Measurements from ENCODE around the gene PNMA8B. TPM values are rescaled to one million over a fixed set of nuclear protein-coding genes. Genes with fewer than 3 reads are reported as not detected.
"Not testable (repeated sequence)": the region's sequence is repeated elsewhere in the genome, so short reads cannot be mapped to it uniquely, and the experiment has no call there.

PNMA8B gene
- polyA plus RNA-seq, 1 donor, result 1.7 TPM

- H3K9me3 ChIP-seq (ENCODE audit: control insufficient read depth, low read depth, low read length), result no peaks in the 10 kb centered on the region
- peaks cover 2% of the 10 kb centered on the region for H3K4me1 ChIP-seq (ENCODE audit: control insufficient read depth, insufficient read depth, low read length)
- no peak overlapping the region for H3K27ac ChIP-seq (ENCODE audit: low read length)
- H3K27me3 ChIP-seq (ENCODE audit: control insufficient read depth, insufficient read depth, low read length), result peaks cover 2% of the 10 kb centered on the region
- whole genome bisulfite sequencing (ENCODE audit: insufficient coverage, low lambda C conversion rate), result 0% methylated on average over 2 of the region's 13 CpGs
- peak; percentile 23 to 37 for DNase-seq
- H3K4me3 ChIP-seq (ENCODE audit: low read length), result no peak overlapping the region
- H3K36me3 ChIP-seq (ENCODE audit: control insufficient read depth, insufficient read depth, low read length), result no peaks in the 10 kb centered on the region
These were observed 34.2 kb upstream of the PNMA8B start for GRCh38 chr19:46529622-46530451.

GRCh38 chr19:46528601-46529590 is 33.2 kb upstream of the PNMA8B start:
- Histone ChIP-seq H3K4me3 (ENCODE audit: low read length) (no peak overlapping the region), H3K9me3 (ENCODE audit: control insufficient read depth, low read depth, low read length) (no peaks in the 10 kb centered on the region), H3K4me1 (ENCODE audit: control insufficient read depth, insufficient read depth, low read length) (peaks cover 2% of the 10 kb centered on the region), H3K36me3 (ENCODE audit: control insufficient read depth, insufficient read depth, low read length) (no peaks in the 10 kb centered on the region), H3K27ac (ENCODE audit: low read length) (no peak overlapping the region), H3K27me3 (ENCODE audit: control insufficient read depth, insufficient read depth, low read length) (peaks cover 2% of the 10 kb centered on the region)
- no peak for DNase-seq
- WGBS (ENCODE audit: insufficient coverage, low lambda C conversion rate), result 38% methylated on average over 3 of the region's 25 CpGs

GRCh38 chr19:46526801-46527200 is 31.1 kb upstream of the PNMA8B start:
- H3K36me3 ChIP-seq (ENCODE audit: control insufficient read depth, insufficient read depth, low read length); DNase-seq; H3K27ac ChIP-seq (ENCODE audit: low read length); H3K4me3 ChIP-seq (ENCODE audit: low read length); H3K4me1 ChIP-seq (ENCODE audit: control insufficient read depth, insufficient read depth, low read length); H3K27me3 ChIP-seq (ENCODE audit: control insufficient read depth, insufficient read depth, low read length); H3K9me3 ChIP-seq (ENCODE audit: control insufficient read depth, low read depth, low read length): not testable (repeated sequence)
- WGBS (ENCODE audit: insufficient coverage, low lambda C conversion rate), result no CpG with 5 or more reads among the region's 18 CpGs

- no peaks in the 10 kb centered on the region for H3K9me3 ChIP-seq (ENCODE audit: control insufficient read depth, low read depth, low read length)
- H3K4me3 ChIP-seq (ENCODE audit: low read length), result no peak overlapping the region
- DNase-seq, result no peak
- H3K36me3 ChIP-seq (ENCODE audit: control insufficient read depth, insufficient read depth, low read length), result no peaks in the 10 kb centered on the region
- 100% methylated on average over 1 of the region's 2 CpGs for WGBS (ENCODE audit: insufficient coverage, low lambda C conversion rate)
- no peak overlapping the region for H3K27ac ChIP-seq (ENCODE audit: low read length)
- H3K27me3 ChIP-seq (ENCODE audit: control insufficient read depth, insufficient read depth, low read length), result no peaks in the 10 kb centered on the region
- peaks cover 1% of the 10 kb centered on the region for H3K4me1 ChIP-seq (ENCODE audit: control insufficient read depth, insufficient read depth, low read length)
These were observed 28.6 kb upstream of the PNMA8B start for GRCh38 chr19:46524308-46524707.

GRCh38 chr19:46522988-46523387 is 27.3 kb upstream of the PNMA8B start:
- WGBS (ENCODE audit: insufficient coverage, low lambda C conversion rate), result no CpG with 5 or more reads among the region's 4 CpGs
- not testable (repeated sequence) for H3K27ac ChIP-seq (ENCODE audit: low read length); DNase-seq; H3K4me3 ChIP-seq (ENCODE audit: low read length); H3K4me1 ChIP-seq (ENCODE audit: control insufficient read depth, insufficient read depth, low read length); H3K36me3 ChIP-seq (ENCODE audit: control insufficient read depth, insufficient read depth, low read length); H3K27me3 ChIP-seq (ENCODE audit: control insufficient read depth, insufficient read depth, low read length); H3K9me3 ChIP-seq (ENCODE audit: control insufficient read depth, low read depth, low read length)

GRCh38 chr19:46521241-46521868 is 25.7 kb upstream of the PNMA8B start:
- DNase-seq, result no peak
- H3K27ac ChIP-seq (ENCODE audit: low read length), result no peak overlapping the region
- no peak overlapping the region for H3K4me3 ChIP-seq (ENCODE audit: low read length)
- no peaks in the 10 kb centered on the region for H3K36me3 ChIP-seq (ENCODE audit: control insufficient read depth, insufficient read depth, low read length)
- H3K9me3 ChIP-seq (ENCODE audit: control insufficient read depth, low read depth, low read length), result no peaks in the 10 kb centered on the region
- H3K4me1 ChIP-seq (ENCODE audit: control insufficient read depth, insufficient read depth, low read length), result no peaks in the 10 kb centered on the region
- no peaks in the 10 kb centered on the region for H3K27me3 ChIP-seq (ENCODE audit: control insufficient read depth, insufficient read depth, low read length)
- WGBS (ENCODE audit: insufficient coverage, low lambda C conversion rate), result 100% methylated on average over 1 of the region's 14 CpGs

- Histone ChIP-seq H3K36me3 (ENCODE audit: control insufficient read depth, insufficient read depth, low read length) (no peaks in the 10 kb centered on the region), H3K27ac (ENCODE audit: low read length) (no peak overlapping the region), H3K4me3 (ENCODE audit: low read length) (no peak overlapping the region), H3K9me3 (ENCODE audit: control insufficient read depth, low read depth, low read length) (no peaks in the 10 kb centered on the region), H3K27me3 (ENCODE audit: control insufficient read depth, insufficient read depth, low read length) (no peaks in the 10 kb centered on the region), H3K4me1 (ENCODE audit: control insufficient read depth, insufficient read depth, low read length) (no peaks in the 10 kb centered on the region)
- no CpG with 5 or more reads among the region's 6 CpGs for WGBS (ENCODE audit: insufficient coverage, low lambda C conversion rate)
- DNase-seq, result no peak
These were observed 24.9 kb upstream of the PNMA8B start for GRCh38 chr19:46520616-46521015.

- Histone ChIP-seq H3K27me3 (ENCODE audit: control insufficient read depth, insufficient read depth, low read length) (peaks cover 2% of the 10 kb centered on the region), H3K9me3 (ENCODE audit: control insufficient read depth, low read depth, low read length) (no peaks in the 10 kb centered on the region), H3K4me3 (ENCODE audit: low read length) (no peak overlapping the region), H3K4me1 (ENCODE audit: control insufficient read depth, insufficient read depth, low read length) (peaks cover 2% of the 10 kb centered on the region), H3K36me3 (ENCODE audit: control insufficient read depth, insufficient read depth, low read length) (no peaks in the 10 kb centered on the region), H3K27ac (ENCODE audit: low read length) (no peak overlapping the region)
- no CpG with 5 or more reads among the region's 6 CpGs for WGBS (ENCODE audit: insufficient coverage, low lambda C conversion rate)
- no peak for DNase-seq
These were observed 21.8 kb upstream of the PNMA8B start for GRCh38 chr19:46517471-46517870.

GRCh38 chr19:46515879-46516350 is 20.2 kb upstream of the PNMA8B start:
- Histone ChIP-seq H3K9me3 (ENCODE audit: control insufficient read depth, low read depth, low read length) (no peaks in the 10 kb centered on the region), H3K4me1 (ENCODE audit: control insufficient read depth, insufficient read depth, low read length) (peaks cover 2% of the 10 kb centered on the region), H3K27ac (ENCODE audit: low read length) (no peak overlapping the region), H3K27me3 (ENCODE audit: control insufficient read depth, insufficient read depth, low read length) (peaks cover 5% of the 10 kb centered on the region), H3K4me3 (ENCODE audit: low read length) (no peak overlapping the region), H3K36me3 (ENCODE audit: control insufficient read depth, insufficient read depth, low read length) (no peaks in the 10 kb centered on the region)
- no peak for DNase-seq
- no CpG with 5 or more reads among the region's 6 CpGs for WGBS (ENCODE audit: insufficient coverage, low lambda C conversion rate)

GRCh38 chr19:46515290-46515609 is 19.6 kb upstream of the PNMA8B start:
- H3K36me3 ChIP-seq (ENCODE audit: control insufficient read depth, insufficient read depth, low read length), result no peaks in the 10 kb centered on the region
- no peak overlapping the region for H3K4me3 ChIP-seq (ENCODE audit: low read length)
- H3K27me3 ChIP-seq (ENCODE audit: control insufficient read depth, insufficient read depth, low read length), result peaks cover 5% of the 10 kb centered on the region
- no peak for DNase-seq
- peaks cover 2% of the 10 kb centered on the region for H3K4me1 ChIP-seq (ENCODE audit: control insufficient read depth, insufficient read depth, low read length)
- H3K9me3 ChIP-seq (ENCODE audit: control insufficient read depth, low read depth, low read length), result no peaks in the 10 kb centered on the region
- no peak overlapping the region for H3K27ac ChIP-seq (ENCODE audit: low read length)
- no CpG with 5 or more reads among the region's 3 CpGs for WGBS (ENCODE audit: insufficient coverage, low lambda C conversion rate)

All from large intestine (tissue), 3 donors.